Measurements from ENCODE around the gene PHGDH.

- TF ChIP-seq CTCF (IDR thresholded peaks at IDR 0.05) (no peak), EZH2 (IDR thresholded peaks at IDR 0.05; ENCODE audit: borderline replicate concordance, insufficient read depth, low read depth, low read length, poor library complexity, severe bottlenecking) (no peak)
These were observed 31.6 kb downstream of the PHGDH start for GRCh38 chr1:119743308-119743707.
